Measurements from ENCODE around the gene ZNF454.

Gene ZNF454

DNA sequence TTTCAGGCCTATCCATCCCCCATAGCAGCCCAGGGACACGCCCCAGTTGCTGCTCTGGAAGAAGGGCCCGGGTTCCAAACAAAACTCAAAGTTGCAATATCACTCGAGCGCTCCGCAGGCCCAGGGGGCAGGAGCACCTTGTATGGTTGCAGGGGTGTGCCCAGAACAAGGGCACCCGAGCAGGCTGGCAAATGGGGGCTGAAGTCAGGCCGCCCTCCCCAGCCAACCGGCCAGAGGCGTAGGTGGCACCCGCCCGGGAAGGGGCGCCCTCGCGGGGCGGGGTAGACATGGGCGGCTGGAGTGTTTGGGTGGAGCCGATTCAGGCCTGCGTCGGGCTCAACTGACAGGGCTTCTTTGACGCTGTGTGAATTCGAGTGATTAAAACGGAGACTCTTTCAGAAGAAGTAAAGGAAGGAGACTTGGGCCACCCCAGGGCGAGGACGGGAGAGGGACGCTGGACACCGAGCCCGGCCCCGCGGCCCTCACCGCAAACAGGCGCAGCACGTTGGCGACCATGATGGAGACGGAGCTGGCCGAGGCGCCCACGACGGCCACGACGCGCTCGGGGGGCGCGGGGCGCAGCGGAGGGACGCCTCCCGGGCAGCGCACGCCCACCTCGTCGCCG is 53.1 kb downstream of the ZNF454 start:
- no peak for DNase-seq

DNA sequence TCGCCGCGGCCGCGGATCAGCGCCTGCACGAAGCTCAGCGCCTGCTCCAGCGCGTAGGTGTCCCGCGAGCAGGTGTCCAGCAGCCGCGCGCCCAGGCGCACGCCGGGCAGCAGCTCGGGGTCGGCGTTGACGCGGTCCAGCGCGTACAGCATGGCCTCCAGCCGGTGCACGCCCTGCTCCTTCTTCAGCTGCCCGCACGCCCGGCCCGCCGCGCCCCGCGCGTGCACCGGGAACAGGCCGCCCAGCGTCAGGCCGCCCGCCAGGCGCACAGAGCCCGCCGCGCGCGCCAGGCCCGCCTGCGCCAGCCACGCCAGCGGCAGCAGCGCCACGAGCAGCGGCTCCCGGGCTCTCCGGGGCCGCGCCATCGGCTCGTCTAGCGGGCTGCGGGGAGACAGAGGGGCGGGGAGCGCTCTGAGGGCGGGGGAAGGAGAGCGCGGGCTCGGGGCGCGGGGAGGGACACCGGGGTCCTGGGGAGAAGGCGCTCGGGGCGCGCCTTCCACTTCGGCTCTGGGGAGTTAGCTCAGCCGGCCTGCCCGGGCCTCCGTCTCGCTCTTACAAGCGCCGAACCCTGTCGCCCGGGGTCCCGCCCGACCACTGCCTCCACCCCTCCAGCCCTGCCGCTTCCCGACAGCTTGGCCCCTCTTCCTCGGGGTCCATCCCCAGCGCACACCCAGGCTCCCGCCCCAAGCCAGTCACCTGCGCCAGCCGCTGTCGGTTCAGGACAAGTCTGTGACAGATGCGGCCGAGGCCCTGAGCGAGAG is 53.8 kb downstream of the ZNF454 start, which contains the start of gene GRM6:
GRM6 (minus strand) TSS at position 741 of the 761 bp plus-strand sequence; CDS start at position 365, 376 bp downstream.
- DNase-seq: no peak

DNA sequence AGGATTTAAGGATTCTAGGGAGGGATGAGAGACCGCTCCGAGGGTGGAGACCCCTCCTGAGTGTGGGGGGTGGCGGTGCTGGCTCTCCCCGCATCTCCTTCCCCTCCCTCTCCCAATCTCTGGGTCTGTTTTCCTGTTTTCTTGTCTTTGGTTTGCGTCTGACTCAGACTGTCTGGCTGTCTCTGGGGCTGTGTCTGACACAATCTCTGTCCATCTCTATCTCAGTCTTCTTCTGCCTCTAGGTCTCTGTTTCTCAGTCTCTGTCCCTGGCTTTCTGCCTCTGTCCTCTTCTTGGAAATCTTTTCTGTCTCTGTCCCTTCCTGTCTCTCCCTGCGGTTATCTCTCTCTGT is 54.3 kb downstream of the ZNF454 start:
- no peak for DNase-seq

- DNase-seq: no peak
Observed at GRCh38 chr5:178996156-178996555, 55.2 kb downstream of the ZNF454 start.

DNA sequence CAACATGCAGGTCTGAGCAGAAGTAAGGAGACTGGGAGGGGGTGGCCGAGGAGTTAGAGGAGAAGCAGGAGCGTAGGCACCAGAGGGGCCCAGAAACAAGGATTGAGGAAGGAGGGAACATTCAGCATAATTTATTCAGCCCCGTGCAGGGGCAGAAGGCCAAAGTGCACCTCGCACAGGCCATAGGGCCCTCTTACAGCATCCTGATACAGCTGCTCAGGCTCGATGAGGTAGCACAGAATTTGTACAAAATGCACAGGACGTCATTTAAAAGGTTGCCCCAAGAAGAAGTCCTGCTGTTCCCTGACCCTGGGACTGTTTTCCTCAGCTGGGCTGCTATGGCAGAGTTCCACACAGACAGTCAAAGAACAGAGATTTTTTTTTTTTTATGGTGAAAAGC is 56.2 kb downstream of the ZNF454 start:
- no peak for DNase-seq

GRCh38 chr5:178998441-178998840 is 57.4 kb downstream of the ZNF454 start:
- DNase-seq: no peak

DNA sequence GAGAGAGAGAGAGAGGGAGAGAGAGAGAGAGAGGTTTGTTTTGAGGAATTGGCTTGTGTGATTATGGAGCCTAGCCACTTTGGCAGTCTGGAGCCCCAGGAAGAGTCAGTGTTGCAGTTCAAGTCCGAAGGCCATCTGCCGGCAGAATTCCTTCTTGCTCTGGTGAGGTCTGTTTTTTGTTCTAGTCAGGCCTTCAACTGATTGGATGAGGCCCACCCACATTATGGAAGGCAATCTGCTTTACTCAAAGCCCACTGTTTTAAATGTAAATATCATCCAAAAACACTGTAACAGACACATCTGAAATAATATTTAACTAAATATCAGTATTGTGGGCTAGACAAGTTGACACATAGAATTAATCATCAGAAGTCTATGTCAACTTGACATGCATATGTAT is 65.6 kb downstream of the ZNF454 start:
- DNase-seq: no peak

DNA sequence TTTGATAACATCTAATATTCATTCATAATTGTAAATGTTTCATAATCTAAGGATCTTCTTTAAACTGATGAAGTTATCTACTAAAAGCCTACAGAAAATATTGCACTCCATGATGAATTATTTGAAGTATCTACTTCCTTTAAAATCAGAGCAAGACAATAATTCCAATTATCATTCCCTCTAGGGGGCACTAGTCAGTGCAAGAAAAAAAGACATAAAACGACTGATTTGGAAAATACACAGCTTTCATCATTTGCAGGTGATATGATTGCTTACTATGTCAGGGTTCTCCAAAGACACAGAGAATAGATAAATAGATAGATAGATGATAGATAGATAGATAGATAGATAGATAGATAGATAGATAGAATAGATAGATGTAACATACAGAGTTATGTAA is 67.7 kb downstream of the ZNF454 start:
- DNase-seq: no peak

Data from NCI-H2227 treated with DMSO at 0.1 percent for 48 hours (cell line).